ENCODE results near the gene TMEM259. TPM values are rescaled to one million over a fixed set of nuclear protein-coding genes. Genes with fewer than 3 reads are reported as not detected.

Gene TMEM259
- total RNA-seq, 1 experiment from 2014 or later = 202 TPM

- no peaks in the 10 kb centered on the region for H3K79me2 ChIP-seq (ENCODE audit: insufficient read depth, low read length)
- BruUV-seq (replicated peaks) = no TSS peak
- H2AFZ ChIP-seq (ENCODE audit: low read depth, low read length, poor library complexity, severe bottlenecking) = no peak overlapping the region
- no peak overlapping the region for H3K4me3 ChIP-seq (replicated peaks in 1 of 2; ENCODE audit: low read depth in 1 of 2, low read length in 2 of 2)
- ChIA-PET POLR2A (no interaction called here), CTCF (interaction anchor here (0.7 kb wide), 1 partner anchor 11 kb away, joined by 4 read pairs; no protein-coding TSS in a partner anchor), RAD21 (ENCODE audit: low non-redundant PET in 1 of 2, low total read pairs in 2 of 2, uncharacterized antibody in 2 of 2, unreplicated experiment in 2 of 2) (interaction anchor here in 1 of 2 experiments (0.6 kb wide), 1 partner anchor 20 kb away, joined by 3 read pairs; no protein-coding TSS in a partner anchor)
- TF ChIP-seq YY1 (IDR thresholded peaks at IDR 0.05; ENCODE audit: extremely low read depth, insufficient replicate concordance, low read depth, low read length) = no peak
- TF ChIP-seq ZFX (IDR thresholded peaks at IDR 0.05) = no peak
- no peak for TF ChIP-seq ZBTB33 (IDR thresholded peaks at IDR 0.05; ENCODE audit: extremely low read depth, insufficient replicate concordance, low read length)
- no peak for TF ChIP-seq EZH2 (IDR thresholded peaks at IDR 0.05)
- no peaks in the 10 kb centered on the region for H3K27me3 ChIP-seq (ENCODE audit: insufficient read depth, low read length)
- no peaks in the 10 kb centered on the region for H3K9me2 ChIP-seq (ENCODE audit: insufficient read depth)
- H3K9me3 ChIP-seq (ENCODE audit: control insufficient read depth in 1 of 2, insufficient read depth in 1 of 2, low read depth in 1 of 2, low read length in 2 of 2) = no peaks in the 10 kb centered on the region
- H3K36me3 ChIP-seq (ENCODE audit: control insufficient read depth in 1 of 2, insufficient read depth in 2 of 2, low read length in 2 of 2) = peaks cover 0 to 19% of the 10 kb centered on the region in 2 experiments; a peak in 1 of 4 replicates
- no peak for ATAC-seq
- H3K9ac ChIP-seq (ENCODE audit: low read length) = no peak overlapping the region
- no peak for DNase-seq (ENCODE audit: low read depth, low spot score)
- peak overlapping the region; percentile 29; the same call in 1 of the 2 replicates for H3K27ac ChIP-seq (ENCODE audit: low read depth, low read length)
- no peak overlapping the region for H3K4me2 ChIP-seq (ENCODE audit: low read length)
- intact Hi-C loops (cut with micrococcal nuclease) = no loop called here
- H3K4me1 ChIP-seq (ENCODE audit: control insufficient read depth in 1 of 2, insufficient read depth in 2 of 2, low read length in 2 of 2) = peaks cover 11 to 34% of the 10 kb centered on the region in 2 experiments
- H4K20me1 ChIP-seq (ENCODE audit: insufficient read depth) = no peaks in the 10 kb centered on the region
Measured at GRCh38 chr19:1049106-1049505, 28.2 kb upstream of the TMEM259 start.

- Histone ChIP-seq H2AFZ (ENCODE audit: low read depth, low read length, poor library complexity, severe bottlenecking) (no peak overlapping the region), H3K9me3 (ENCODE audit: control insufficient read depth in 1 of 2, insufficient read depth in 1 of 2, low read depth in 1 of 2, low read length in 2 of 2) (no peaks in the 10 kb centered on the region), H3K36me3 (ENCODE audit: control insufficient read depth in 1 of 2, insufficient read depth in 2 of 2, low read length in 2 of 2) (peaks cover 0 to 15% of the 10 kb centered on the region in 2 experiments; a peak in 1 of 4 replicates), H3K27ac (ENCODE audit: low read depth, low read length) (no peak overlapping the region), H3K4me1 (ENCODE audit: control insufficient read depth in 1 of 2, insufficient read depth in 2 of 2, low read length in 2 of 2) (peaks cover 19 to 44% of the 10 kb centered on the region in 2 experiments), H3K9ac (ENCODE audit: low read length) (no peak overlapping the region), H3K4me2 (ENCODE audit: low read length) (no peak overlapping the region), H4K20me1 (ENCODE audit: insufficient read depth) (no peaks in the 10 kb centered on the region), H3K9me2 (ENCODE audit: insufficient read depth) (no peaks in the 10 kb centered on the region), H3K27me3 (ENCODE audit: insufficient read depth, low read length) (no peaks in the 10 kb centered on the region), H3K4me3 (replicated peaks in 1 of 2; ENCODE audit: low read depth in 1 of 2, low read length in 2 of 2) (no peak overlapping the region), H3K79me2 (ENCODE audit: insufficient read depth, low read length) (peaks cover 4% of the 10 kb centered on the region; the same call in 1 of the 2 replicates)
- ChIA-PET POLR2A (interaction anchor here (0.7 kb wide), 1 partner anchor 60 kb away, joined by 3 read pairs; no protein-coding TSS in a partner anchor), CTCF (no interaction called here), RAD21 (ENCODE audit: low non-redundant PET in 1 of 2, low total read pairs in 2 of 2, uncharacterized antibody in 2 of 2, unreplicated experiment in 2 of 2) (no interaction called here)
- intact Hi-C loops (cut with micrococcal nuclease) = no loop called here
- peak; percentile 15; the same call in 1 of the 2 replicates for ATAC-seq
- BruUV-seq (replicated peaks) = no TSS peak
- DNase-seq (ENCODE audit: low read depth, low spot score) = no peak
- TF ChIP-seq ZFX (IDR thresholded peaks at IDR 0.05) = no peak
- no peak for TF ChIP-seq MAX (IDR thresholded peaks at IDR 0.05)
- no peak for TF ChIP-seq SIN3A (IDR thresholded peaks at IDR 0.05; ENCODE audit: low read depth)
- no peak for TF ChIP-seq RAD21 (IDR thresholded peaks at IDR 0.05; ENCODE audit: low read depth)
- no peak for TF ChIP-seq ATF3 (IDR thresholded peaks at IDR 0.05)
- TF ChIP-seq REST (IDR thresholded peaks at IDR 0.05; ENCODE audit: low read depth) = no peak
- TF ChIP-seq POLR2A (IDR thresholded peaks at IDR 0.05; ENCODE audit: borderline replicate concordance, extremely low read depth, insufficient read depth, insufficient read length) = no peak
- no peak for TF ChIP-seq ZBTB33 (IDR thresholded peaks at IDR 0.05; ENCODE audit: extremely low read depth, insufficient replicate concordance, low read length)
- TF ChIP-seq EZH2 (IDR thresholded peaks at IDR 0.05) = no peak
Measured at GRCh38 chr19:1047696-1048147, 26.8 kb upstream of the TMEM259 start.

Measured in HCT116 (cell line).